T-cell (primary cell): Measurements from ENCODE around the gene LY86. TPM values are rescaled to one million over a fixed set of nuclear protein-coding genes. Genes with fewer than 3 reads are reported as not detected.
"Not testable (repeated sequence)": the region's sequence is repeated elsewhere in the genome, so short reads cannot be mapped to it uniquely, and the experiment has no call there.

Source experiments
- ATAC-seq, 4 experiments: fragments of 200-7000 bp in 3 of 4; fragments of 150-1000 bp in 1 of 4; cut with Tn5 transposase; replicated peaks in 1 of 4; 1 replicate in 3 of 4; 2 replicates in 1 of 4; pipeline ENCODE4 v1.10.0; 2021; ENCODE audit warnings: moderate library complexity in 3 of 4, mild to moderate bottlenecking in 2 of 4, moderate number of reproducible peaks in 1 of 4
- CTCF ChIA-PET, 2 donors: fragments of 300-600 bp; sonication (Branson Sonifier 250); formaldehyde crosslinking; loops; one replicate each; lab custom pipeline; 2022; ENCODE audit warnings: antibody characterized with exemption in 2 of 2; lab: Charles Lee
- POLR2A ChIA-PET, 2 donors: fragments of 300-600 bp; sonication (Branson Sonifier 250); formaldehyde crosslinking; loops; one replicate each; lab custom pipeline; 2022; ENCODE audit warnings: antibody characterized with exemption in 2 of 2; lab: Charles Lee
- DNase-seq, 35 experiments: peaks; one replicate each; pipeline versions ENCODE4 v3.0.0 to v3.0.0-alpha.2; 2013 to 2023
- H3K27ac ChIP-seq: one replicate; pipeline ENCODE4 v1.5.1; 2013; ENCODE audit warnings: low read length
- H3K27me3 ChIP-seq, 2 experiments: replicated peaks in 1 of 2; 1 replicate in 1 of 2; 2 replicates in 1 of 2; pipeline versions ENCODE4 v1.6.1 to v1.7.0; 2013; ENCODE audit warnings: low read length in 1 of 2, mixed read lengths in 1 of 2; ENCODE audit not compliant: control insufficient read depth in 2 of 2, insufficient read depth in 2 of 2; ENCODE audit errors: extremely low read depth in 1 of 2
- H3K36me3 ChIP-seq, 2 donors: 1 replicate in 1 of 2; 2 replicates in 1 of 2; pipeline versions ENCODE4 v1.6.1 to v1.7.0; 2013; ENCODE audit warnings: low read length in 1 of 2; ENCODE audit not compliant: control insufficient read depth in 2 of 2, insufficient read depth in 1 of 2; ENCODE audit errors: extremely low read depth in 1 of 2
- H3K4me1 ChIP-seq, 2 experiments: 1 replicate in 1 of 2; 2 replicates in 1 of 2; pipeline versions ENCODE4 v1.6.1 to v1.7.0; 2013; ENCODE audit warnings: low read length in 2 of 2, mixed read lengths in 1 of 2; ENCODE audit not compliant: insufficient read depth in 2 of 2, control insufficient read depth in 1 of 2; ENCODE audit errors: extremely low read depth in 1 of 2
- H3K4me3 ChIP-seq, 2 donors: 1 replicate in 1 of 2; 2 replicates in 1 of 2; pipeline versions ENCODE4 v1.5.1 to v1.7.0; 2013; ENCODE audit warnings: mild to moderate bottlenecking in 2 of 2, low read length in 1 of 2, moderate library complexity in 1 of 2; ENCODE audit not compliant: control insufficient read depth in 1 of 2; ENCODE audit errors: extremely low read depth in 1 of 2
- H3K9me3 ChIP-seq: 2 replicates; pipeline ENCODE4 v1.7.0; 2013
- H3K27ac Mint-ChIP-seq, 2 donors: one replicate each; pipeline ENCODE4 v1.8.0; 2020 to 2021; ENCODE audit warnings: mild to moderate bottlenecking in 2 of 2, mixed read lengths in 2 of 2
- H3K27me3 Mint-ChIP-seq, 2 donors: one replicate each; pipeline ENCODE4 v1.8.0; 2021 to 2022; ENCODE audit warnings: mixed read lengths in 2 of 2
- H3K36me3 Mint-ChIP-seq: one replicate; pipeline ENCODE4 v1.8.0; 2021; ENCODE audit warnings: mixed read lengths
- H3K4me1 Mint-ChIP-seq, 3 donors: one replicate each; pipeline ENCODE4 v1.8.0; 2020 to 2022; ENCODE audit warnings: mixed read lengths in 3 of 3, mild to moderate bottlenecking in 1 of 3
- H3K4me3 Mint-ChIP-seq, 3 donors: one replicate each; pipeline ENCODE4 v1.8.0; 2020 to 2022; ENCODE audit warnings: mild to moderate bottlenecking in 3 of 3, mixed read lengths in 3 of 3, moderate library complexity in 3 of 3
- H3K9me3 Mint-ChIP-seq, 3 donors: one replicate each; pipeline ENCODE4 v1.8.0; 2020 to 2022; ENCODE audit warnings: mixed read lengths in 3 of 3
- WGBS: methylation state at CpG from one replicate; pipeline ENCODE4 v1.1.5; 2013; ENCODE audit warnings: missing lambda C conversion rate; ENCODE audit not compliant: insufficient coverage; 5-methylcytosine and 5-hydroxymethylcytosine counted together
- total RNA-seq, 35 experiments: library from RNA in 6 of 35; stranded (reverse) in 6 of 35; fragments of 120-200 nt in 1 of 35; gene quantifications; one replicate each; pipeline versions ENCODE4 v1.2.1 to v1.2.4 and lab custom pipeline; 2013 to 2026

LY86 gene
- total RNA-seq, 5 donors from 2014 or later (not counting 1 experiment from before 2014, with no cell fraction given) = 0.54 to 3.6 (median 2.5) TPM

DNA sequence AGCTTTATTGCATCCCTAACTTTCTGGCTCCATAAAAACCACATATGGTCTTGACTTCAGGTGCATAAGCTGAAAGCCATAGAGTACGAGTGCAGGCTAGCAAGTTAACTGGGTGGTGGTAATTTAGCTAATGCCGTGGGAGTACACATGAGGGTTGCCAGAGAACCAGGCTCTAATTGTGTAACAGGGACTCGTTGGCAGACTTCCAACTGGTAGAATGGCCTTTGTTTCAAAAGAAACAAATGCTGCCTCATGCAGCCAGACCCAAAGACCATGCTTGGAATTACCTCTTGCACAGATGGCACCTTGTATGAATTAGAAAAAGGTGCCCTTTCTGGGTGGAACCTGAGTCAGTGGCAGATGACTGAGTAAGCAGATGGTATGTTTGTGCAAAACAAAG is 73.2 kb downstream of the LY86 start:
- POLR2A ChIA-PET = no interaction called here
- H3K4me3 ChIP-seq = no peak overlapping the region
- no peak overlapping the region for H3K27ac ChIP-seq
- CTCF ChIA-PET = interaction anchor here (0.6 to 1.0 kb wide), 3 partner anchors 20 to 583 kb away, joined by 3 to 11 read pairs (median 6); no protein-coding TSS in a partner anchor
- H3K36me3 ChIP-seq = peaks cover 0 to 3% of the 10 kb centered on the region in 2 donors
- Mint-ChIP-seq H3K27ac (no peak overlapping the region), H3K4me1 (peaks cover 49 to 70% (median 50%) of the 10 kb centered on the region in 3 donors), H3K36me3 (no peaks in the 10 kb centered on the region), H3K27me3 (no peaks in the 10 kb centered on the region), H3K9me3 (no peaks in the 10 kb centered on the region), H3K4me3 (peak overlapping the region in 1 of 3 donors; percentile 78)
- peaks cover 21 to 51% of the 10 kb centered on the region in 2 experiments for H3K4me1 ChIP-seq
- ATAC-seq (no peak), DNase-seq (no peak)
- H3K27me3 ChIP-seq = peaks cover 0 to 2% of the 10 kb centered on the region in 2 experiments
- H3K9me3 ChIP-seq = no peaks in the 10 kb centered on the region
- 62% methylated on average over 2 of the region's 3 CpGs for WGBS

GRCh38 chr6:6663421-6664135 is 75.1 kb downstream of the LY86 start:
- ATAC-seq (no peak), DNase-seq (no peak)
- H3K36me3 ChIP-seq = no peaks in the 10 kb centered on the region
- H3K9me3 Mint-ChIP-seq = no peaks in the 10 kb centered on the region
- ChIA-PET POLR2A (no interaction called here), CTCF (no interaction called here)
- no peak overlapping the region for H3K4me3 ChIP-seq
- peaks cover 9 to 33% of the 10 kb centered on the region in 2 experiments for H3K4me1 ChIP-seq
- no peaks in the 10 kb centered on the region for H3K27me3 Mint-ChIP-seq
- no peak overlapping the region for H3K4me3 Mint-ChIP-seq
- WGBS = 87% methylated on average over 9 of the region's 10 CpGs
- no peak overlapping the region for H3K27ac Mint-ChIP-seq
- no peak overlapping the region for H3K27ac ChIP-seq
- no peaks in the 10 kb centered on the region for H3K36me3 Mint-ChIP-seq
- no peaks in the 10 kb centered on the region for H3K9me3 ChIP-seq
- H3K4me1 Mint-ChIP-seq = peaks cover 32 to 67% (median 35%) of the 10 kb centered on the region in 3 donors
- H3K27me3 ChIP-seq = peaks cover 0 to 2% of the 10 kb centered on the region in 2 experiments

- H3K27me3 Mint-ChIP-seq = peaks cover 0 to 4% of the 10 kb centered on the region in 2 donors
- H3K4me1 Mint-ChIP-seq = peaks cover 23 to 56% (median 27%) of the 10 kb centered on the region in 3 donors
- H3K27me3 ChIP-seq = peaks cover 0 to 2% of the 10 kb centered on the region in 2 experiments
- DNase-seq (no peak), ATAC-seq (no peak)
- 95% methylated on average over 5 of the region's 11 CpGs for WGBS
- ChIA-PET CTCF (no interaction called here), POLR2A (no interaction called here)
- no peak overlapping the region for H3K27ac Mint-ChIP-seq
- no peaks in the 10 kb centered on the region for H3K9me3 ChIP-seq
- no peak overlapping the region for H3K27ac ChIP-seq
- H3K4me3 ChIP-seq = no peak overlapping the region
- H3K4me3 Mint-ChIP-seq = no peak overlapping the region
- H3K36me3 ChIP-seq = no peaks in the 10 kb centered on the region
- no peaks in the 10 kb centered on the region for H3K36me3 Mint-ChIP-seq
- H3K9me3 Mint-ChIP-seq = peaks cover 0 to 4% (median 0%) of the 10 kb centered on the region in 3 donors
- H3K4me1 ChIP-seq = peaks cover 0 to 17% of the 10 kb centered on the region in 2 experiments
Observed at GRCh38 chr6:6665555-6666243, 77.2 kb downstream of the LY86 start.

GRCh38 chr6:6670150-6670549 is 81.6 kb downstream of the LY86 start:
- H3K27me3 ChIP-seq, H3K9me3 Mint-ChIP-seq, H3K4me3 Mint-ChIP-seq, ATAC-seq, H3K27ac ChIP-seq, CTCF ChIA-PET, H3K4me1 ChIP-seq, H3K27me3 Mint-ChIP-seq, H3K9me3 ChIP-seq, POLR2A ChIA-PET, H3K27ac Mint-ChIP-seq, H3K36me3 Mint-ChIP-seq, DNase-seq, H3K4me3 ChIP-seq, H3K36me3 ChIP-seq: not testable (repeated sequence)
- no CpG with 5 or more reads among the region's 3 CpGs for WGBS
- H3K4me1 Mint-ChIP-seq = peaks cover 10 to 26% (median 16%) of the 10 kb centered on the region in 3 donors

- H3K4me3 ChIP-seq = no peak overlapping the region
- no peaks in the 10 kb centered on the region for H3K9me3 ChIP-seq
- ChIA-PET CTCF (interaction anchor here (0.5 to 1.2 kb wide), 4 partner anchors 10 to 569 kb away, joined by 3 to 7 read pairs (median 3); no protein-coding TSS in a partner anchor), POLR2A (no interaction called here)
- Mint-ChIP-seq H3K9me3 (no peaks in the 10 kb centered on the region), H3K4me1 (peaks cover 8 to 17% (median 8%) of the 10 kb centered on the region in 3 donors), H3K27ac (no peak overlapping the region), H3K27me3 (no peaks in the 10 kb centered on the region), H3K36me3 (no peaks in the 10 kb centered on the region), H3K4me3 (no peak overlapping the region)
- WGBS = 88% methylated on average over 3 of the region's 4 CpGs
- peaks cover 0 to 8% of the 10 kb centered on the region in 2 experiments for H3K27me3 ChIP-seq
- no peak overlapping the region for H3K27ac ChIP-seq
- DNase-seq = no peak
- H3K4me1 ChIP-seq = peaks cover 0 to 14% of the 10 kb centered on the region in 2 experiments
- no peak for ATAC-seq
- no peaks in the 10 kb centered on the region for H3K36me3 ChIP-seq
Observed at GRCh38 chr6:6674872-6675271, 86.4 kb downstream of the LY86 start.

- peak overlapping the region in 1 of 2 donors; percentile 76 for H3K27ac Mint-ChIP-seq
- no peak overlapping the region for H3K27ac ChIP-seq
Observed at GRCh38 chr6:6676910-6677441, 88.5 kb downstream of the LY86 start.

More at GRCh38 chr6:6676910-6677441, 88.5 kb downstream of the LY86 start:
- no peak overlapping the region for H3K4me3 ChIP-seq
- 30% methylated on average over 2 of the region's 7 CpGs for WGBS
- peaks cover 8 to 17% (median 8%) of the 10 kb centered on the region in 3 donors for H3K4me1 Mint-ChIP-seq
- no peaks in the 10 kb centered on the region for H3K36me3 ChIP-seq
- no peak overlapping the region for H3K4me3 Mint-ChIP-seq
- H3K4me1 ChIP-seq = peaks cover 0 to 14% of the 10 kb centered on the region in 2 experiments
- no peaks in the 10 kb centered on the region for H3K9me3 ChIP-seq
- H3K36me3 Mint-ChIP-seq = no peaks in the 10 kb centered on the region
- peak; percentile 78 to 82 (median 81) for ATAC-seq
- H3K27me3 Mint-ChIP-seq = no peaks in the 10 kb centered on the region
- POLR2A ChIA-PET = interaction anchor here in 1 of 2 donors (0.6 kb wide), 1 partner anchor 637 kb away, joined by 3 read pairs; no protein-coding TSS in a partner anchor
- DNase-seq = peak; percentile 46 to 88 (median 69)
- CTCF ChIA-PET = interaction anchor here (0.8 to 1.4 kb wide), 8 partner anchors 37 to 1282 kb away, joined by 3 to 7 read pairs (median 3); no protein-coding TSS in a partner anchor
- no peaks in the 10 kb centered on the region for H3K9me3 Mint-ChIP-seq
- peaks cover 0 to 8% of the 10 kb centered on the region in 2 experiments for H3K27me3 ChIP-seq
